Activated B cell treated with CpG ODN at 0.5 μM for 24 hours (primary cell): ENCODE results near the gene TMEM121. TPM values are rescaled to one million over a fixed set of nuclear protein-coding genes. Genes with fewer than 3 reads are reported as not detected.

Experiments used
- ATAC-seq: fragments of 200-7000 bp; cut with Tn5 transposase; one replicate; pipeline ENCODE4 v1.10.0; 2021; ENCODE audit warnings: low read depth, mild to moderate bottlenecking, moderate library complexity
- CTCF ChIA-PET: fragments of 350-600 bp; sonication (Branson Sonifier 250); formaldehyde crosslinking; loops from one replicate; lab custom pipeline; 2021; ENCODE audit warnings: antibody characterized with exemption; lab: Charles Lee
- POLR2A ChIA-PET: fragments of 350-600 bp; sonication (Branson Sonifier 250); formaldehyde crosslinking; loops from one replicate; lab custom pipeline; 2021; ENCODE audit warnings: antibody characterized with exemption; lab: Charles Lee
- DNase-seq: peaks from one replicate; pipeline ENCODE4 v3.0.0; 2022
- H3K27ac Mint-ChIP-seq: one replicate; pipeline ENCODE4 v1.8.0; 2020; ENCODE audit warnings: mixed read lengths
- H3K27me3 Mint-ChIP-seq: one replicate; pipeline ENCODE4 v1.8.0; 2021; ENCODE audit warnings: mixed read lengths
- H3K36me3 Mint-ChIP-seq: one replicate; pipeline ENCODE4 v1.8.0; 2021; ENCODE audit warnings: low read depth, mixed read lengths
- H3K4me1 Mint-ChIP-seq: one replicate; pipeline ENCODE4 v1.8.0; 2021; ENCODE audit warnings: mixed read lengths
- H3K4me3 Mint-ChIP-seq: one replicate; pipeline ENCODE4 v1.8.0; 2020; ENCODE audit warnings: mild to moderate bottlenecking, mixed read lengths
- H3K9me3 Mint-ChIP-seq: one replicate; pipeline ENCODE4 v1.8.0; 2020; ENCODE audit warnings: mixed read lengths
- CTCF ChIP-seq: fragments of 200-600 bp; IDR thresholded peaks from one replicate; pipeline ENCODE4 v1.8.0; 2022; ENCODE audit warnings: antibody characterized with exemption, mild to moderate bottlenecking
- intact Hi-C: fragments of 100-400 bp; cut with micrococcal nuclease; formaldehyde crosslinking; loops from one replicate; pipeline ENCODE4 v1.15.1; 2024
- total RNA-seq: library from RNA; stranded (reverse); gene quantifications from 2 replicates; pipeline ENCODE4 v1.2.3, GENCODE V29; 2022

TMEM121 gene
- total RNA-seq, 1 donor from 2014 or later, result 1.6 TPM

- ATAC-seq (no peak), DNase-seq (no peak)
- POLR2A ChIA-PET, result interaction anchor here (1.1 kb wide), 1 partner anchor 361 kb away, joined by 3 read pairs; no protein-coding TSS in a partner anchor
- H3K27ac Mint-ChIP-seq, result peak overlapping the region; percentile 18
- no peaks in the 10 kb centered on the region for H3K9me3 Mint-ChIP-seq
- H3K4me1 Mint-ChIP-seq, result peaks cover 56% of the 10 kb centered on the region
- H3K27me3 Mint-ChIP-seq, result peaks cover 4% of the 10 kb centered on the region
- CTCF ChIA-PET, result interaction anchor here (1.1 kb wide), 1 partner anchor 440 kb away, joined by 4 read pairs; no protein-coding TSS in a partner anchor
- TF ChIP-seq CTCF, result no peak
- intact Hi-C loops, result loop anchor here (10.0 kb wide), 2 partner anchors 414 to 844 kb away; no protein-coding TSS in a partner anchor
- peak overlapping the region; percentile 68 for H3K4me3 Mint-ChIP-seq
- no peaks in the 10 kb centered on the region for H3K36me3 Mint-ChIP-seq
Measured at GRCh38 chr14:105530285-105531087, 4.1 kb downstream of the TMEM121 start.

- Mint-ChIP-seq H3K4me3 (peak overlapping the region; percentile 55), H3K4me1 (peaks cover 56% of the 10 kb centered on the region), H3K27me3 (peaks cover 4% of the 10 kb centered on the region), H3K9me3 (no peaks in the 10 kb centered on the region), H3K27ac (peak overlapping the region; percentile 71), H3K36me3 (no peaks in the 10 kb centered on the region)
- ChIA-PET CTCF (interaction anchor here (2.2 to 2.7 kb wide), 3 partner anchors 41 to 160 kb away, joined by 10 to 25 read pairs (median 11); no protein-coding TSS in a partner anchor), POLR2A (interaction anchor here (1.1 kb wide), 2 partner anchors 50 to 362 kb away, joined by 3 read pairs; no protein-coding TSS in a partner anchor)
- no peak for DNase-seq
- no peak for TF ChIP-seq CTCF
- intact Hi-C loops, result loop anchor here (10.0 kb wide), 2 partner anchors 414 to 844 kb away; no protein-coding TSS in a partner anchor
- ATAC-seq, result no peak
Measured at GRCh38 chr14:105531088-105531893, 4.9 kb downstream of the TMEM121 start.

GRCh38 chr14:105531894-105532623 is 5.7 kb downstream of the TMEM121 start:
- Mint-ChIP-seq H3K4me3 (peak overlapping the region; percentile 62), H3K9me3 (no peaks in the 10 kb centered on the region), H3K36me3 (no peaks in the 10 kb centered on the region), H3K27me3 (peaks cover 4% of the 10 kb centered on the region), H3K27ac (peak overlapping the region; percentile 71), H3K4me1 (peaks cover 54% of the 10 kb centered on the region)
- peak; percentile 38 for ATAC-seq
- intact Hi-C loops, result loop anchor here (2.0 to 10.0 kb wide), 3 partner anchors 51 to 843 kb away; no protein-coding TSS in a partner anchor
- TF ChIP-seq CTCF, result no peak
- POLR2A ChIA-PET, result interaction anchor here (0.7 to 1.5 kb wide), 5 partner anchors 42 to 362 kb away, joined by 3 to 5 read pairs (median 3); partner anchors contain the start of gene TEX22
- DNase-seq, result no peak
- CTCF ChIA-PET, result interaction anchor here (0.6 to 2.7 kb wide), 7 partner anchors 12 to 1132 kb away, joined by 3 to 25 read pairs (median 10); no protein-coding TSS in a partner anchor

- peaks cover 2% of the 10 kb centered on the region for H3K27me3 Mint-ChIP-seq
- ATAC-seq (peak; percentile 66), DNase-seq (peak; percentile 48)
- H3K9me3 Mint-ChIP-seq, result no peaks in the 10 kb centered on the region
- ChIA-PET CTCF (interaction anchor here (0.9 to 2.7 kb wide), 6 partner anchors 11 to 169 kb away, joined by 3 to 25 read pairs (median 10); no protein-coding TSS in a partner anchor), POLR2A (interaction anchor here (0.7 to 1.5 kb wide), 4 partner anchors 43 to 162 kb away, joined by 3 to 5 read pairs (median 4); partner anchors contain the start of gene TEX22)
- TF ChIP-seq CTCF, result no peak
- no peaks in the 10 kb centered on the region for H3K36me3 Mint-ChIP-seq
- H3K27ac Mint-ChIP-seq, result peak overlapping the region; percentile 71
- peak overlapping the region; percentile 62 for H3K4me3 Mint-ChIP-seq
- intact Hi-C loops, result loop anchor here (2.0 to 10.0 kb wide), 3 partner anchors 52 to 842 kb away; no protein-coding TSS in a partner anchor
- H3K4me1 Mint-ChIP-seq, result peaks cover 48% of the 10 kb centered on the region
Measured at GRCh38 chr14:105532735-105533141, 6.4 kb downstream of the TMEM121 start.
